CD8-positive, alpha-beta memory T cell (primary cell): ENCODE measurements around the gene UNC45A. TPM values are rescaled to one million over a fixed set of nuclear protein-coding genes. Genes with fewer than 3 reads are reported as not detected.
A peak's percentile ranks its signal among the peaks of the same experiment; 100 is the strongest.
"Not testable (repeated sequence)": the region's sequence is repeated elsewhere in the genome, so short reads cannot be mapped to it uniquely, and the experiment has no call there.

Experiments
- CTCF ChIA-PET: fragments of 350-600 bp; sonication (Branson Sonifier 250); formaldehyde crosslinking; loops from one replicate; lab custom pipeline; 2021; ENCODE audit warnings: antibody characterized with exemption; lab: Charles Lee
- POLR2A ChIA-PET: fragments of 350-600 bp; sonication (Branson Sonifier 250); formaldehyde crosslinking; loops from one replicate; lab custom pipeline; 2021; ENCODE audit warnings: antibody characterized with exemption; lab: Charles Lee
- DNase-seq, 5 donors: peaks; one replicate each; pipeline versions ENCODE4 v3.0.0 to v3.0.0-alpha.2; 2020 to 2022; ENCODE audit warnings: mixed read lengths in 1 of 5
- H3K27ac ChIP-seq: one replicate; pipeline ENCODE4 v1.7.0; 2013; ENCODE audit warnings: low read depth, mild to moderate bottlenecking, low read length, moderate library complexity
- H3K27me3 ChIP-seq: 2 replicates; pipeline ENCODE4 v1.7.0; 2013; ENCODE audit warnings: low read length, mild to moderate bottlenecking; ENCODE audit not compliant: insufficient read depth, poor library complexity, severe bottlenecking
- H3K36me3 ChIP-seq: 2 replicates; pipeline ENCODE4 v1.7.0; 2013; ENCODE audit warnings: mild to moderate bottlenecking, low read length, moderate library complexity; ENCODE audit not compliant: insufficient read depth
- H3K4me1 ChIP-seq: 2 replicates; pipeline ENCODE4 v1.7.0; 2013; ENCODE audit warnings: mild to moderate bottlenecking, low read length, moderate library complexity; ENCODE audit not compliant: insufficient read depth
- H3K4me3 ChIP-seq: 2 replicates; pipeline ENCODE4 v1.7.0; 2013; ENCODE audit warnings: mild to moderate bottlenecking, low read length
- H3K9me3 ChIP-seq: 2 replicates; pipeline ENCODE4 v1.7.0; 2013; ENCODE audit warnings: mild to moderate bottlenecking, low read length
- H3K27ac Mint-ChIP-seq, 8 donors: one replicate each; pipeline ENCODE4 v1.8.0; 2020 to 2021; ENCODE audit warnings: mixed read lengths in 8 of 8, mild to moderate bottlenecking in 6 of 8, inconsistent platforms in 3 of 8, moderate library complexity in 3 of 8
- H3K27me3 Mint-ChIP-seq, 2 donors: one replicate each; pipeline ENCODE4 v1.8.0; 2020 to 2021; ENCODE audit warnings: mixed read lengths in 2 of 2, mild to moderate bottlenecking in 1 of 2, moderate library complexity in 1 of 2
- H3K36me3 Mint-ChIP-seq, 3 donors: one replicate each; pipeline ENCODE4 v1.8.0; 2020 to 2021; ENCODE audit warnings: mixed read lengths in 3 of 3, inconsistent platforms in 1 of 3, mild to moderate bottlenecking in 1 of 3
- H3K4me1 Mint-ChIP-seq, 3 donors: one replicate each; pipeline ENCODE4 v1.8.0; 2020 to 2021; ENCODE audit warnings: mixed read lengths in 3 of 3, inconsistent platforms in 1 of 3, mild to moderate bottlenecking in 1 of 3
- H3K4me3 Mint-ChIP-seq, 7 donors: one replicate each; pipeline ENCODE4 v1.8.0; 2020 to 2021; ENCODE audit warnings: mixed read lengths in 7 of 7, mild to moderate bottlenecking in 6 of 7, moderate library complexity in 4 of 7, inconsistent platforms in 2 of 7
- H3K9me3 Mint-ChIP-seq, 5 donors: one replicate each; pipeline ENCODE4 v1.8.0; 2020 to 2022; ENCODE audit warnings: mixed read lengths in 5 of 5, mild to moderate bottlenecking in 3 of 5, moderate library complexity in 2 of 5, inconsistent platforms in 1 of 5
- polyA plus RNA-seq: library from polyadenylated mRNA; unstranded; fragments of 300-500 nt; fragmentation: Illumina TruSeq; gene quantifications from one replicate; pipeline ENCODE4 v1.2.3, GENCODE V29; 2021
- total RNA-seq, 2 experiments: library from RNA; stranded (reverse); gene quantifications; one replicate each; pipeline ENCODE4 v1.2.3, GENCODE V29; 2021

The UNC45A gene
- total and polyA plus RNA-seq, 3 experiments from 2014 or later = 68.6 to 78.2 (median 74.6) TPM

- CTCF ChIA-PET = interaction anchor here (0.8 to 2.4 kb wide), 3 partner anchors 42 to 243 kb away, joined by 3 to 29 read pairs (median 9); partner anchors contain the start of genes HDDC3 and UNC45A
- H3K36me3 ChIP-seq = no peaks in the 10 kb centered on the region
- peaks cover 6% of the 10 kb centered on the region for H3K4me1 ChIP-seq
- no peak overlapping the region for H3K4me3 ChIP-seq
- H3K9me3 Mint-ChIP-seq = no peaks in the 10 kb centered on the region
- H3K27me3 ChIP-seq = no peaks in the 10 kb centered on the region
- H3K27me3 Mint-ChIP-seq = peaks cover 15 to 16% of the 10 kb centered on the region in 2 donors
- H3K9me3 ChIP-seq = no peaks in the 10 kb centered on the region
- POLR2A ChIA-PET = no interaction called here
- no peak overlapping the region for H3K4me3 Mint-ChIP-seq
- no peaks in the 10 kb centered on the region for H3K36me3 Mint-ChIP-seq
- peaks cover 8 to 19% (median 10%) of the 10 kb centered on the region in 3 donors for H3K4me1 Mint-ChIP-seq
- DNase-seq = no peak
- no peak overlapping the region for H3K27ac Mint-ChIP-seq
- no peak overlapping the region for H3K27ac ChIP-seq
Measured at GRCh38 chr15:90890839-90891238, 44.2 kb upstream of the UNC45A start.

GRCh38 chr15:90891346-90891949 lies 43.6 kb upstream of the UNC45A start:
- CTCF ChIA-PET = interaction anchor here (0.8 to 2.4 kb wide), 2 partner anchors 42 to 86 kb away, joined by 3 to 29 read pairs; partner anchors contain the start of genes HDDC3 and UNC45A
- peaks cover 9 to 12% of the 10 kb centered on the region in 2 donors for H3K27me3 Mint-ChIP-seq
- no peaks in the 10 kb centered on the region for H3K9me3 Mint-ChIP-seq
- Histone ChIP-seq H3K36me3 (no peaks in the 10 kb centered on the region), H3K9me3 (no peaks in the 10 kb centered on the region), H3K27me3 (no peaks in the 10 kb centered on the region), H3K4me1 (peaks cover 5% of the 10 kb centered on the region), H3K4me3 (no peak overlapping the region), H3K27ac (no peak overlapping the region)
- no peaks in the 10 kb centered on the region for H3K36me3 Mint-ChIP-seq
- POLR2A ChIA-PET = no interaction called here
- no peak overlapping the region for H3K27ac Mint-ChIP-seq
- DNase-seq = no peak
- peaks cover 6 to 15% (median 6%) of the 10 kb centered on the region in 3 donors for H3K4me1 Mint-ChIP-seq
- H3K4me3 Mint-ChIP-seq = no peak overlapping the region

- Histone ChIP-seq H3K4me1 (peaks cover 5% of the 10 kb centered on the region), H3K9me3 (no peaks in the 10 kb centered on the region), H3K36me3 (no peaks in the 10 kb centered on the region), H3K27me3 (no peaks in the 10 kb centered on the region), H3K27ac (no peak overlapping the region), H3K4me3 (no peak overlapping the region)
- CTCF ChIA-PET = interaction anchor here (1.7 kb wide), 1 partner anchor 11 kb away, joined by 4 read pairs; the partner anchor contains the start of gene MAN2A2
- Mint-ChIP-seq H3K36me3 (no peaks in the 10 kb centered on the region), H3K9me3 (no peaks in the 10 kb centered on the region), H3K27me3 (peaks cover 9 to 12% of the 10 kb centered on the region in 2 donors), H3K27ac (no peak overlapping the region), H3K4me1 (peaks cover 5 to 15% (median 6%) of the 10 kb centered on the region in 3 donors), H3K4me3 (no peak overlapping the region)
- no peak for DNase-seq
- POLR2A ChIA-PET = no interaction called here
Measured at GRCh38 chr15:90892023-90892422, 43.1 kb upstream of the UNC45A start.

GRCh38 chr15:90892498-90893174 lies 42.4 kb upstream of the UNC45A start:
- H3K4me3 ChIP-seq = no peak overlapping the region
- H3K4me3 Mint-ChIP-seq = no peak overlapping the region
- H3K36me3 Mint-ChIP-seq = no peaks in the 10 kb centered on the region
- no peaks in the 10 kb centered on the region for H3K36me3 ChIP-seq
- no peak overlapping the region for H3K27ac Mint-ChIP-seq
- H3K9me3 Mint-ChIP-seq = no peaks in the 10 kb centered on the region
- CTCF ChIA-PET = interaction anchor here (0.9 to 1.7 kb wide), 2 partner anchors 10 to 40 kb away, joined by 3 to 4 read pairs; partner anchors contain the start of genes HDDC3 and MAN2A2
- H3K9me3 ChIP-seq = no peaks in the 10 kb centered on the region
- POLR2A ChIA-PET = no interaction called here
- no peaks in the 10 kb centered on the region for H3K27me3 ChIP-seq
- peaks cover 6 to 12% of the 10 kb centered on the region in 2 donors for H3K27me3 Mint-ChIP-seq
- H3K27ac ChIP-seq = no peak overlapping the region
- peaks cover 5 to 15% (median 6%) of the 10 kb centered on the region in 3 donors for H3K4me1 Mint-ChIP-seq
- DNase-seq = no peak
- peaks cover 5% of the 10 kb centered on the region for H3K4me1 ChIP-seq

GRCh38 chr15:90893175-90894090 lies 41.7 kb upstream of the UNC45A start:
- no peak overlapping the region for H3K4me3 Mint-ChIP-seq
- no peaks in the 10 kb centered on the region for H3K9me3 Mint-ChIP-seq
- no peaks in the 10 kb centered on the region for H3K36me3 ChIP-seq
- H3K27ac Mint-ChIP-seq = no peak overlapping the region
- H3K27me3 Mint-ChIP-seq = peaks cover 1 to 10% of the 10 kb centered on the region in 2 donors
- no peak overlapping the region for H3K4me3 ChIP-seq
- no peaks in the 10 kb centered on the region for H3K36me3 Mint-ChIP-seq
- H3K27ac ChIP-seq = no peak overlapping the region
- H3K4me1 Mint-ChIP-seq = peaks cover 5 to 13% (median 6%) of the 10 kb centered on the region in 3 donors
- DNase-seq = no peak
- H3K27me3 ChIP-seq = no peaks in the 10 kb centered on the region
- H3K9me3 ChIP-seq = no peaks in the 10 kb centered on the region
- peaks cover 5% of the 10 kb centered on the region for H3K4me1 ChIP-seq
- ChIA-PET CTCF (interaction anchor here (0.9 to 2.5 kb wide), 3 partner anchors 8 to 39 kb away, joined by 3 to 9 read pairs (median 4); partner anchors contain the start of genes HDDC3 and MAN2A2), POLR2A (no interaction called here)

- no peaks in the 10 kb centered on the region for H3K36me3 Mint-ChIP-seq
- CTCF ChIA-PET = interaction anchor here (0.9 to 2.5 kb wide), 4 partner anchors 10 to 154 kb away, joined by 3 to 9 read pairs (median 6); no protein-coding TSS in a partner anchor
- no peaks in the 10 kb centered on the region for H3K9me3 Mint-ChIP-seq
- no peaks in the 10 kb centered on the region for H3K4me1 ChIP-seq
- H3K27ac Mint-ChIP-seq = peak overlapping the region in 1 of 8 donors; percentile 46
- H3K27me3 Mint-ChIP-seq = peaks cover 0 to 2% of the 10 kb centered on the region in 2 donors
- H3K4me3 Mint-ChIP-seq = no peak overlapping the region
- DNase-seq = no peak
- no peak overlapping the region for H3K4me3 ChIP-seq
- POLR2A ChIA-PET = no interaction called here
- no peaks in the 10 kb centered on the region for H3K4me1 Mint-ChIP-seq
- H3K9me3 ChIP-seq = no peaks in the 10 kb centered on the region
- no peaks in the 10 kb centered on the region for H3K36me3 ChIP-seq
- no peaks in the 10 kb centered on the region for H3K27me3 ChIP-seq
- H3K27ac ChIP-seq = no peak overlapping the region
Measured at GRCh38 chr15:90895571-90896117, 39.4 kb upstream of the UNC45A start.

- H3K27me3 Mint-ChIP-seq, H3K27me3 ChIP-seq, H3K9me3 Mint-ChIP-seq, POLR2A ChIA-PET, DNase-seq, H3K4me3 ChIP-seq, H3K4me1 ChIP-seq, H3K36me3 ChIP-seq, H3K4me3 Mint-ChIP-seq, H3K36me3 Mint-ChIP-seq, H3K27ac Mint-ChIP-seq, H3K27ac ChIP-seq, H3K9me3 ChIP-seq: not testable (repeated sequence)
- H3K4me1 Mint-ChIP-seq = peaks cover 11 to 12% (median 11%) of the 10 kb centered on the region in 3 donors
- CTCF ChIA-PET = interaction anchor here (0.6 to 14.4 kb wide), 3 partner anchors 11 to 80 kb away, joined by 3 to 251 read pairs (median 14); partner anchors contain the start of genes HDDC3 and UNC45A
Measured at GRCh38 chr15:90897131-90897655, 37.9 kb upstream of the UNC45A start.
